WTC11 (cell line): ENCODE measurements around the gene SPOCK1.

Source experiments
- CTCF ChIP-seq: fragments of 200-600 bp; IDR thresholded peaks from 2 replicates; pipeline ENCODE4 v1.8.0; 2022; ENCODE audit warnings: antibody characterized with exemption
- E2F5 ChIP-seq: sonication (generic); formaldehyde crosslinking; IDR thresholded peaks from 2 replicates; pipeline ENCODE4 v1.8.1; 2022; ENCODE audit warnings: mild to moderate bottlenecking, moderate library complexity, missing genetic modification reagents
- ESRRA ChIP-seq: sonication (generic); formaldehyde crosslinking; IDR thresholded peaks from 2 replicates; pipeline ENCODE4 v1.8.1; 2022; ENCODE audit warnings: mild to moderate bottlenecking, missing genetic modification reagents, borderline replicate concordance
- KAT7 ChIP-seq: sonication (generic); formaldehyde crosslinking; IDR thresholded peaks from 2 replicates; pipeline ENCODE4 v1.8.1; 2023; ENCODE audit warnings: missing genetic modification reagents, mild to moderate bottlenecking, borderline replicate concordance
- SP1 ChIP-seq: sonication (generic); formaldehyde crosslinking; conservative IDR thresholded peaks from 2 replicates; pipeline ENCODE4 v1.8.1; 2022; ENCODE audit warnings: missing genetic modification reagents
- TF ChIP-seq, protein P1 (sequence below): sonication (generic); formaldehyde crosslinking; IDR thresholded peaks from 2 replicates; pipeline ENCODE4 v1.8.0; 2022; ENCODE audit warnings: mild to moderate bottlenecking, missing genetic modification reagents
- TF ChIP-seq, protein P2 (sequence below): sonication (generic); formaldehyde crosslinking; IDR thresholded peaks from 2 replicates; pipeline ENCODE4 v1.8.0; 2022; ENCODE audit warnings: mild to moderate bottlenecking, missing genetic modification reagents

GRCh38 chr5:137264041-137264440 is 235.1 kb downstream of the SPOCK1 start:
- TF ChIP-seq, protein P1, sequence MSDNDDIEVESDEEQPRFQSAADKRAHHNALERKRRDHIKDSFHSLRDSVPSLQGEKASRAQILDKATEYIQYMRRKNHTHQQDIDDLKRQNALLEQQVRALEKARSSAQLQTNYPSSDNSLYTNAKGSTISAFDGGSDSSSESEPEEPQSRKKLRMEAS (CRISPR knock-in tag) = no peak
- TF ChIP-seq ESRRA (CRISPR knock-in tag) (no peak), CTCF (no peak), SP1 (CRISPR knock-in tag) (no peak), KAT7 (CRISPR knock-in tag) (no peak), E2F5 (CRISPR knock-in tag) (no peak)
- TF ChIP-seq, protein P2, sequence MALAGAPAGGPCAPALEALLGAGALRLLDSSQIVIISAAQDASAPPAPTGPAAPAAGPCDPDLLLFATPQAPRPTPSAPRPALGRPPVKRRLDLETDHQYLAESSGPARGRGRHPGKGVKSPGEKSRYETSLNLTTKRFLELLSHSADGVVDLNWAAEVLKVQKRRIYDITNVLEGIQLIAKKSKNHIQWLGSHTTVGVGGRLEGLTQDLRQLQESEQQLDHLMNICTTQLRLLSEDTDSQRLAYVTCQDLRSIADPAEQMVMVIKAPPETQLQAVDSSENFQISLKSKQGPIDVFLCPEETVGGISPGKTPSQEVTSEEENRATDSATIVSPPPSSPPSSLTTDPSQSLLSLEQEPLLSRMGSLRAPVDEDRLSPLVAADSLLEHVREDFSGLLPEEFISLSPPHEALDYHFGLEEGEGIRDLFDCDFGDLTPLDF (CRISPR knock-in tag) = no peak
